ENCODE results near the gene TIMELESS. TPM values are rescaled to one million over a fixed set of nuclear protein-coding genes. Genes with fewer than 3 reads are reported as not detected.

The TIMELESS gene
- total RNA-seq, 4 donors from 2014 or later: 2.6 to 3.1 (median 3.0) TPM

- Histone ChIP-seq H3K4me1 (no peaks in the 10 kb centered on the region), H3K27ac (no peak overlapping the region), H3K36me3 (no peaks in the 10 kb centered on the region), H3K9me3 (no peaks in the 10 kb centered on the region), H3K4me3 (no peak overlapping the region), H3K27me3 (no peaks in the 10 kb centered on the region)
- TF ChIP-seq EP300 (IDR thresholded peaks at IDR 0.05) (no peak), POLR2A (IDR thresholded peaks at IDR 0.05) (no peak), POLR2AphosphoS5 (IDR thresholded peaks at IDR 0.05) (no peak), CTCF (IDR thresholded peaks at IDR 0.05) (no peak)
- 53 to 79% methylated on average over 3 to 6 of the region's 7 CpGs for WGBS, 2 donors (ENCODE audit: low coverage in 1 of 2)
- no peak for ATAC-seq
Measured at GRCh38 chr12:56374726-56375597, 74.3 kb downstream of the TIMELESS start.

- 87 to 100% methylated on average over 1 of the region's 1 CpG for WGBS, 2 donors (ENCODE audit: low coverage in 1 of 2)
- H3K9me3 ChIP-seq: no peaks in the 10 kb centered on the region
Measured at GRCh38 chr12:56373515-56373914, 75.7 kb downstream of the TIMELESS start.

GRCh38 chr12:56366948-56367347 is 82.3 kb downstream of the TIMELESS start:
- ATAC-seq: no peak

More at GRCh38 chr12:56373515-56373914, 75.7 kb downstream of the TIMELESS start:
- H3K27ac ChIP-seq: no peak overlapping the region
- no peaks in the 10 kb centered on the region for H3K27me3 ChIP-seq
- no peak overlapping the region for H3K4me3 ChIP-seq
- TF ChIP-seq CTCF (IDR thresholded peaks at IDR 0.05): no peak
- no peak for TF ChIP-seq EP300 (IDR thresholded peaks at IDR 0.05)
- TF ChIP-seq POLR2AphosphoS5 (IDR thresholded peaks at IDR 0.05): no peak
- no peak for TF ChIP-seq POLR2A (IDR thresholded peaks at IDR 0.05)
- no peaks in the 10 kb centered on the region for H3K36me3 ChIP-seq
- no peak for ATAC-seq
- H3K4me1 ChIP-seq: no peaks in the 10 kb centered on the region

More at GRCh38 chr12:56366948-56367347, 82.3 kb downstream of the TIMELESS start:
- no peak overlapping the region for H3K4me3 ChIP-seq
- WGBS, 2 donors (ENCODE audit: low coverage in 1 of 2): 78 to 87% methylated on average over 3 of the region's 3 CpGs
- no peak overlapping the region for H3K27ac ChIP-seq
- TF ChIP-seq POLR2AphosphoS5 (IDR thresholded peaks at IDR 0.05): no peak
- TF ChIP-seq POLR2A (IDR thresholded peaks at IDR 0.05): no peak
- TF ChIP-seq CTCF (IDR thresholded peaks at IDR 0.05): no peak
- H3K36me3 ChIP-seq: no peaks in the 10 kb centered on the region
- H3K9me3 ChIP-seq: no peaks in the 10 kb centered on the region
- no peaks in the 10 kb centered on the region for H3K4me1 ChIP-seq
- H3K27me3 ChIP-seq: peaks cover 11% of the 10 kb centered on the region

Other genes starting within 250 kb of the TIMELESS start
- gene RNF41, start 227.5 kb downstream of the TIMELESS start, total RNA-seq: 100 to 1,000 TPM in 2 of 4 donors, 10 to 100 TPM in 2; 63.7 to 119 (median 102) TPM
- gene NABP2, start 225.1 kb downstream of the TIMELESS start, total RNA-seq: 10 to 100 TPM; 23.7 to 34.7 (median 28.8) TPM
- gene SLC39A5, start 219.4 kb downstream of the TIMELESS start, total RNA-seq: 1 to 10 TPM in 1 of 4 donors, not detected in 3; 1.7 TPM
- 10 to 100 TPM; 12.9 to 37.8 (median 15.6) TPM for gene ANKRD52, start 191.0 kb downstream of the TIMELESS start, total RNA-seq
- 10 to 100 TPM in 3 of 4 donors, 1 to 10 TPM in 1; 9.3 to 18.4 (median 12.5) TPM for gene COQ10A, start 182.5 kb downstream of the TIMELESS start, total RNA-seq
- gene CS, start 149.1 kb downstream of the TIMELESS start, total RNA-seq: 100 to 1,000 TPM; 102 to 174 (median 103) TPM
- gene CNPY2, start 133.4 kb downstream of the TIMELESS start, total RNA-seq: 10 to 100 TPM; 55.7 to 82.0 (median 65.2) TPM
- gene PAN2, start 115.4 kb downstream of the TIMELESS start, total RNA-seq: 10 to 100 TPM; 12.6 to 73.6 (median 30.3) TPM
- not detected for gene IL23A, start 110.5 kb downstream of the TIMELESS start, total RNA-seq
- gene STAT2, start 89.3 kb downstream of the TIMELESS start, total RNA-seq: 10 to 100 TPM; 55.4 to 94.6 (median 82.7) TPM
- not detected for gene APOF, start 86.6 kb downstream of the TIMELESS start, total RNA-seq
- not detected for gene MIP, start 5.2 kb upstream of the TIMELESS start, total RNA-seq
- 1 to 10 TPM; 1.1 to 3.7 (median 2.3) TPM for gene SPRYD4, start 19.2 kb upstream of the TIMELESS start, total RNA-seq
- gene GLS2, start 38.7 kb upstream of the TIMELESS start, total RNA-seq: 1 to 10 TPM; 1.1 to 4.1 (median 1.6) TPM
- gene RBMS2, start 72.4 kb upstream of the TIMELESS start, total RNA-seq: 10 to 100 TPM; 25.4 to 50.2 (median 31.8) TPM
- 10 to 100 TPM; 32.1 to 73.2 (median 54.6) TPM for gene BAZ2A, start 180.9 kb upstream of the TIMELESS start, total RNA-seq
- 100 to 1,000 TPM; 315 to 472 (median 432) TPM for gene ATP5F1B, start 196.6 kb upstream of the TIMELESS start, total RNA-seq
- 100 to 1,000 TPM in 2 of 4 donors, 10 to 100 TPM in 2; 73.5 to 115 (median 104) TPM for gene PTGES3, start 238.9 kb upstream of the TIMELESS start, total RNA-seq

Data from gastroesophageal sphincter (tissue), 4 donors.